ENCODE data around the gene HSFX2. TPM values are rescaled to one million over a fixed set of nuclear protein-coding genes. Genes with fewer than 3 reads are reported as not detected.
"Not testable (repeated sequence)": the region's sequence is repeated elsewhere in the genome, so short reads cannot be mapped to it uniquely, and the experiment has no call there.

The HSFX2 gene, protein sequence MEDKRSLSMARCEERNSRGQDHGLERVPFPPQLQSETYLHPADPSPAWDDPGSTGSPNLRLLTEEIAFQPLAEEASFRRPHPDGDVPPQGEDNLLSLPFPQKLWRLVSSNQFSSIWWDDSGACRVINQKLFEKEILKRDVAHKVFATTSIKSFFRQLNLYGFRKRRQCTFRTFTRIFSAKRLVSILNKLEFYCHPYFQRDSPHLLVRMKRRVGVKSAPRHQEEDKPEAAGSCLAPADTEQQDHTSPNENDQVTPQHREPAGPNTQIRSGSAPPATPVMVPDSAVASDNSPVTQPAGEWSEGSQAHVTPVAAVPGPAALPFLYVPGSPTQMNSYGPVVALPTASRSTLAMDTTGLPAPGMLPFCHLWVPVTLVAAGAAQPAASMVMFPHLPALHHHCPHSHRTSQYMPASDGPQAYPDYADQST
- total RNA-seq (under 1 TPM; 0.39 to 0.52 TPM), polyA plus RNA-seq (ENCODE audit: insufficient read length in 6 of 6) (1 to 10 TPM in 1 of 6 donors, under 1 TPM in 5; 0.17 to 1.2 (median 0.50) TPM)
- long read RNA-seq, donor 1 = 0 reads
- long read RNA-seq, donor 2 = 0 reads
- long read RNA-seq, donor 3 = 0 reads
- long read RNA-seq, donor 4 = 0 reads
- long read RNA-seq, donor 5 = 0 reads
- long read RNA-seq, donor 6 = 0 reads
- long read RNA-seq, donor 7 = 0 reads
- long read RNA-seq, donor 8 = 0 reads
- long read RNA-seq, donor 9 = 0 reads
- long read RNA-seq, donor 10 = 0 reads
- long read RNA-seq, donor 11 = 0 reads
- long read RNA-seq, donor 12 = 0 reads

DNA sequence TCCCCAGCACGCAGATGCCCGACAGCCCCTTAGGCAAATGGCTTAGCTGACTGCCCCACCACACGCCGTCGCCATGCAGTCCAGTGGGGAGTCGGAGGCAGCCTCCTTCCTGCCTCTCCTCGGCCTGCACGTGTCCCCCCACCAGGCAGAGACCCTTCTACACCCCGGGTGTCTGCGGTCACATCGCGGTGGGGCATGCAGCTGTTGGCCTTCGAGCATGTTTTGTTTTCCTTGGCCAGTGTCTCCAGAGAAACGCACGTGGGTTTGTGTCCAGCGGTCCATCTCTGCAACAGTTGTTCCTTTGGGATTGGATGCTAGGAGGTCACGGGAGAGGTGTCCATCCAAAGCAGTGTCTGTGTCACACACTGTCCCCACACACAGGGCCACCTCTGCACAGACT, at the start of gene HSFX2:
Gene HSFX2, minus strand, starts transcription at position 101 of the 400 bp plus-strand sequence. CDS start 614 bp downstream, outside the sequence.
- intact Hi-C loops (cut with DNase I); DNase-seq; H3K4me1 ChIP-seq: not testable (repeated sequence)

GRCh38 chrX:149643496-149643895, 48.4 kb upstream of the HSFX2 start:
- Histone ChIP-seq H3K27ac (no peak overlapping the region), H3K27me3 (no peaks in the 10 kb centered on the region), H3K4me3 (no peak overlapping the region), H3K4me1 (no peaks in the 10 kb centered on the region), H3K9me3 (no peaks in the 10 kb centered on the region), H3K36me3 (no peaks in the 10 kb centered on the region)
- DNase-seq (no peak), ATAC-seq (no peak)
- no peak for TF ChIP-seq CTCF (IDR thresholded peaks at IDR 0.05)
- intact Hi-C loops (cut with DNase I) = no loop called here

More for the DNA sequence above, at the start of gene HSFX2:
- H3K9me3 ChIP-seq, ATAC-seq, H3K27me3 ChIP-seq, H3K4me3 ChIP-seq, H3K27ac ChIP-seq, H3K36me3 ChIP-seq: not testable (repeated sequence)

- intact Hi-C loops (cut with DNase I) = no loop called here
- H3K4me1 ChIP-seq = no peaks in the 10 kb centered on the region
- ATAC-seq (no peak), DNase-seq (no peak)
- no peaks in the 10 kb centered on the region for H3K27me3 ChIP-seq
- no peak overlapping the region for H3K4me3 ChIP-seq
- no peaks in the 10 kb centered on the region for H3K9me3 ChIP-seq
- H3K36me3 ChIP-seq = no peaks in the 10 kb centered on the region
- TF ChIP-seq CTCF (IDR thresholded peaks at IDR 0.05) = no peak
- no peak overlapping the region for H3K27ac ChIP-seq
Observed at GRCh38 chrX:149641835-149642234, 46.7 kb upstream of the HSFX2 start.

- no peak for DNase-seq
- no peak for TF ChIP-seq CTCF (IDR thresholded peaks at IDR 0.05)
- no peaks in the 10 kb centered on the region for H3K9me3 ChIP-seq
Observed at GRCh38 chrX:149641432-149641831, 46.3 kb upstream of the HSFX2 start.

GRCh38 chrX:149639568-149639967, 44.5 kb upstream of the HSFX2 start:
- intact Hi-C loops (cut with DNase I) = no loop called here
- Histone ChIP-seq H3K27ac (no peak overlapping the region), H3K9me3 (no peaks in the 10 kb centered on the region), H3K4me3 (no peak overlapping the region), H3K4me1 (no peaks in the 10 kb centered on the region), H3K36me3 (no peaks in the 10 kb centered on the region), H3K27me3 (no peaks in the 10 kb centered on the region)
- ATAC-seq (no peak), DNase-seq (no peak)
- no peak for TF ChIP-seq CTCF (IDR thresholded peaks at IDR 0.05)

More at GRCh38 chrX:149641432-149641831, 46.3 kb upstream of the HSFX2 start:
- Histone ChIP-seq H3K27me3 (no peaks in the 10 kb centered on the region), H3K4me3 (no peak overlapping the region), H3K36me3 (no peaks in the 10 kb centered on the region), H3K4me1 (no peaks in the 10 kb centered on the region), H3K27ac (no peak overlapping the region)
- no peak for ATAC-seq
- intact Hi-C loops (cut with DNase I) = no loop called here

Data from left lung (tissue), 14 donors.